Stimulated activated CD8-positive, alpha-beta memory T cell treated with anti-CD3 and anti-CD28 coated beads, Interleukin-7, amount 100 ng/mL, for 1 hour (primary cell): ENCODE results near the gene SLC25A48.
"Not testable (repeated sequence)": the region's sequence is repeated elsewhere in the genome, so short reads cannot be mapped to it uniquely, and the experiment has no call there.

ENCODE experiments used
- DNase-seq, 2 donors: peaks; one replicate each; pipeline ENCODE4 v3.0.0-alpha.2; 2020; ENCODE audit warnings: low read depth in 2 of 2

Gene SLC25A48

DNA sequence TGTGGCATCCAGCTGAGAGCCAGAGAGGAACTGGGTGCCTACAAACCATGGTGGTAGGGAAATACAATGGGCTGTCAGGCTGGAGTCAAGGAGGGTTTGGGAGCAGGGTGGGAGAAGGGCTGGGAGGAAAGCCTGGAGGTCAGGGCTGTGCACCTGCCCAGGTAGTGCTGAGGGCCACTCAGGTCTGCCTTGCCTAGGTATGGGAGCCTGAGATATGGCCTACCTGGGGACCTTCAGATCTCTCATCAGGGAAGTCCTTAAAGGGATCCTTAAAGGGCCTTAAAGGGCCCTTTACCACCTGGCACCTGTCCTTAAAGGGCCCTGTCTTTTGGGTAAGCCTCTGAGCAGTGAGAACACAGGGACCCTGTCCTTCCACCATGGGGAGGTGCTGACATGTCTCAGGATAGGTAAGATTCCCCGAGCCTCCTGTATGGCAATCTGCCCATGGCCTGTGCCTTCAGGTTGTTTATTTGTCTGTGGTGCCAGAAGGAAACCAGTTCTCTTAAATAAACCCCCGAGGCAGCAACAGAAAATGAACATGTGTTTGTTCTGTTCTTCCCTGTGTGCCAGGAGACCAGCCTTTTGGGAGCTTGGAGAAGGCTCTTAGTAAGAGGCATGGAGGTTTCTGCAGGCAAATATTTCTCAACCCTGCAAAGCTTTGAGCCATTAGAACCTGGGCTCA lies 23.3 kb downstream of the SLC25A48 start:
- DNase-seq, result no peak

DNA sequence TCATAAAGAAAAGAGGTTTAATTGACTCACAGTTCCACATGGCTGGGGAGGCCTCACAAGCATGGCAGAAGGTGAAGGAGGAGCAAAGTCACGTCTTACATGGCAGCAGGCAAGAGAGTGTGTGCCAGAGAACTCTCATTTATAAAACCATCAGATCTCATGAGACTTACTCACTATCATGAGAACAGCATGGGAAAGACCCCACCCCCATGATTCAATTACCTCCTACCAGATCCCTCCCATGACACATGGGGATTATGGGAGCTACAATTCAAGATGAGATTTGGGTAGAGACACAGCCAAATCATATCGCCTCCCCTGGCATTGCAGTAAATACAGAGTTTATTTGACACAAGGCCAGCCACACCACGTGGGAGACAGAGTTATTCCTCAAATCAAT lies 24.7 kb downstream of the SLC25A48 start:
- not testable (repeated sequence) for DNase-seq

DNA sequence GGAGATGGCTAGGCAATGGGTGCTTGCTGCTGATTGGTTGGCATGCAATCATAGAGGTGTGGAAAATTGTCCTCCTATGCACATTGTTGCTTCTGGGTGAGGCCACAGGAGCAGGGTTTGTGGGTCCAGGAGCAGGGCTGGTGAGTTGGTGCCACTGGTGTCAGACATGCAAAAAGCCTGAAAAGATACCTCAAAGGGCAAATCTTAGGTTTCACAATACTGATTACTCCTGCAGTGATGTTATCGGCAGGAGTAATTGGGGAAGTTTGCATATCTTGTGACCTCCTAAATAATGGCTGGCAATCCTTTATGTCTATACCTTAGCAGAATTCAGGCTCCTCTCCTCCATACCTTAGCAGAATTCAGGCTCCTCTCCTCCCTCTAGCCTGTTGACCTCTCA lies 25.2 kb downstream of the SLC25A48 start:
- DNase-seq, result no peak

DNA sequence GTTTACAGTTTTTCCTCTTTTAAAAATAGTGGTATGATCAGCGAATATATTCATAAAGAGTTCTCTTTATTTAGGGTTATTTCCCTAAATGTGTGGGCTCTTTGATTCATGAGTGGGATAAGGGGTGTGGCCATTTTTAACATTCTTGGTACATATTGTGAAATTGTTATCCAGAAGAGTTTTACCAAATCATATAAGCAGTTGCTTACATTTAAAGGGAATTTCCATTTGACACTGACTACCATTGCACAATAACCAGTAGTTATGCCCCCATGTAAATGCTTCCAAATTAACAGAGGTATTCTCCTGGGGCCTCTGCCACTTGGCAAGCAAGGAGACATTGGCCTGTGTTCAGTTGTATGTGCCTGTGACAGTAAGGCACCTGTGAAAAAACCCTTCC lies 27.2 kb downstream of the SLC25A48 start:
- DNase-seq, result no peak

- no peak for DNase-seq
Measured at GRCh38 chr5:135862086-135862485, 27.6 kb downstream of the SLC25A48 start.

DNA sequence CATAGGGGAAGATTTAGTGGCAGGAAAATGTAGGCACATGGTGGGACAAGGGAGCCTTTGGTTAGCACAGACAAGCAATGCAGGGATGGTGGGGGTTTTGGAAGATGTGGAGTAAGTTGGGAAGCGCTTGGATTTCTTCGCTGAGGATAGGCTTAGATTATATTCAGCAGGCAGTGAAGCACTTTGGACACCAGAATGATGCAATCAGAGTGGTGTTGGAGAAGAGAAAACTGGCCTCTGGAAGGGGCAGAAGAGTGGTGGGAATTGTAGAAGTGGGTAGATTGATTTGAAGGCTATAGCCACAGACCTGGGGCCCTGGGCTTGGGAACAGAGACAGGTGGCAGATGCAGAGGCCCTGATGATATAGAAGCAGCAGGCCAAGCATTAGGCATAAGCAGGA lies 28.3 kb downstream of the SLC25A48 start:
- no peak for DNase-seq

DNA sequence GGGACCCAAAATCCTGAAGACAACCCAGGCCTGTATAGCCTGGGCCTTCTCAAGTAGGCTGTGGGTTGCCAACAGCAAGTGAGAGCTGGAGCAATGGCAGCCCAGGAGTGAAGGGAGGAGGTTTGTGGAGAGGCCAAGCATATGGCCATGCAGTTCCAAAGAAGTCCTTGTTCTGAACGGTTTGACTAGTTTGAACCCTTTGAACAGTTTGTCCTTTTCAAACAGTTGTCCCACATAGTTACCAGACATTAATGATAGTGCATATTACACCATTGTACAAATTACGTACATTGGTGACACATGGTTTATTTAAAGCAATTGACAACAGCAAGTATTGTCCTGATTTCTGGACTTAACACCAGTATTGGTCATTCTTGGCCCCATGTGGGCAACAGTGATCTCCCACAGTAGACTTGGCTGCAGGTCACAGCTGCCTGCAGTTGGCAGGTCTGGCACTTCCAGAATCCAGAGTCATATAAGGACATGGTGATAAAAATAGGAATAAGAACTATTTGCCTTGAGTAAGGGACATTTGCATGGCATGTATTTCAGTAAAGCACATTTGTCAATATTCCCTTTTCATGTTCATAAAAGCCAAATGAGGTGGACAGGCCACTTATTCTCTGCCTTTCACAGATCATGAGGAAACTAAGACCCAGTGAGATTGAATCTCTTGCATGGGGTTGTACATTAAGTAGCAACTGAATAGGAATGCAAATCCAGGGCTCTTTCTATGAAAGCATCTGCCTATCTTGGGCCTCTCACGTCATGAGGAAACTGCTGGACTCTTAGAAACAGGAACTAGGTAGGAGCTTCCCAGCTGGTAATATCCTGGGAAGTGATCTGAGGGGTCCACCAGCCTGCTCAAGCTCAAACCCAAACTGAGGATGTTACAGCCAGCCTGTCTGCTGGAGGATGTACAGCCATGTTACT lies 30.3 kb downstream of the SLC25A48 start:
- DNase-seq, result no peak

GRCh38 chr5:135866016-135866415 lies 31.6 kb downstream of the SLC25A48 start:
- no peak for DNase-seq

DNA sequence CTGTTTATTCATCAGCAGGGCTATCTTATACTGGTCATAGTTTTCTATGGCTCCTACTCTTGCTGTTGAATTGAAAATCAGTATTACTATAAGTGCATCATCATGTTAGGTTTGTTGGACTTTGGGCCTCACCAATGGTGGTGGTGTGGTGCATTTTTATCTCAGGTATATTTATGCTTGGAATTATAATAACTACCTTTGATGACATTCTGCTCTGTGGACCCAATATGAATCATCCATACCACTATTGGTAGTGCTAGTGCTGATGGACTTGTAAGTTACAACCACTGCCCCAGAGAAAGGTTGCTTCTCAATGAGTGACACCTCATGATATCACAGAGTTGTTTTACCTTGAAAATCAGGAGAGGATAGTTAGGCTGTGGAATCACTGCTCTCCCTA lies 33.1 kb downstream of the SLC25A48 start:
- DNase-seq, result no peak

- no peak for DNase-seq
Measured at GRCh38 chr5:135868681-135869080, 34.2 kb downstream of the SLC25A48 start.

- DNase-seq, result no peak
Measured at GRCh38 chr5:135869276-135869675, 34.8 kb downstream of the SLC25A48 start.

DNA sequence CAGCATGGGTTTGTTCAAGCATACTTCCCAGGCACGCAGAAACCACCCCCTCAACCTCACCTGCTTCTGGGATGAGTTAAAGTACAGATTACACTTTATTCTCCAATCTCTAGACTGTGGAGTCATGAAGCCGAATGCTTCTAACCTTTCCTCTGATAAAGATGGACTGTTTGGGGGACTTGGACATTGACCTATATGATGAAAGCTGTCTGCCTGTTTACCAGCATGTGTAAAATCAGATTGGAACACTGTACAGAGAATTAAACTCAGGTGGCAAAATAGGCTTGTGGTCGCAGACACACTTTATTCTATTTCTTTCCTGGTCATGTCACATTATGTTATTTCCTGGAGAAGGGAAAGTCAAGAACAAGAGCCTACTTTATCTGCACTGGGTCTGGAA lies 35.5 kb downstream of the SLC25A48 start:
- DNase-seq, result no peak

DNA sequence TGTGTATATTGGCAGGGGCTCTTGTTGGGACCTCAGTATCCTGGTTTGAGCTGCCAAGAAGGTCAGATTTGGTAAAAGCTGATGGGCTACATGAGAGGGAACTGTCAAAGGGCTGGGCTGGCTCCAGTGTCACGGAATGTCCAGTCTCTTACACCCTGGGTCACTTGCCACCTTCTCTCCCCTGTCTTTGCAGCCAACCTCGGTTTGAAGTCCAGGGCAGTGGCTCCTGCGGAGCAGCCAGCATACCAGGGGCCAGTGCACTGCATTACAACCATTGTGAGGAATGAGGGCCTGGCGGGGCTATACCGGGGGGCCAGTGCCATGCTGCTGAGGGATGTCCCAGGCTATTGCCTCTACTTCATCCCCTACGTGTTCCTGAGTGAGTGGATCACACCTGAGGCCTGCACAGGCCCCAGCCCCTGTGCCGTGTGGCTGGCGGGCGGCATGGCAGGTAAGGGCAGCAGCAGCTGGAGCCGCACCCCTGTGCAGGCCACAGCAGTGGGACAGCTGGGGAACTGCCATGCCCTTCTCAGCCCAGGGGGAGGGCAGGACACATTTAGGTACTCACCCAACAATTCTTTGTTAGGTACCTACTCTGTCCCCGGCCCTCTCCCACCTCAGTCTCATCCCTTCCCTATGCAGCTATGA lies 36.9 kb downstream of the SLC25A48 start:
- no peak for DNase-seq

GRCh38 chr5:135873831-135874230 lies 39.4 kb downstream of the SLC25A48 start:
- DNase-seq, result no peak

DNA sequence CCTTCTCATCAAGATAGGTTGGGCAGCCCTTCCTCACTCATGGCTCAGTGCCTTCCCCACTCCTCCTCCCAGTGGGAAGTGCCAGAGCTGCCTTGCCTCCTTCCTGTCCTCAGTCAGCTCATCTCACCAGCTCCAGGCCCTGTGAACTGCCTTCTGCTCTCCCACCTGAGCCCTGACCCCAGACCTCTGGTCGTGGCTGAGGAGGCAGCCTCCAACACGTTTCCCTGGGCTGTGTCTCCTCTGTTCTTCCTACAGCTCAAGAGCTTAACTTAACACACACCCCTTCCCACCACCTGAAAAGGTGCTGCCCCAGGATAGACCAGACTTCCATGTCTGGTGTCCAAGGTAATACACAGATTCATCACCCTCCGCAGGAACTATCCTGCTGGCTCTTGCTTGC lies 40.0 kb downstream of the SLC25A48 start:
- DNase-seq, result no peak

GRCh38 chr5:135875567-135875966 lies 41.1 kb downstream of the SLC25A48 start:
- no peak for DNase-seq

DNA sequence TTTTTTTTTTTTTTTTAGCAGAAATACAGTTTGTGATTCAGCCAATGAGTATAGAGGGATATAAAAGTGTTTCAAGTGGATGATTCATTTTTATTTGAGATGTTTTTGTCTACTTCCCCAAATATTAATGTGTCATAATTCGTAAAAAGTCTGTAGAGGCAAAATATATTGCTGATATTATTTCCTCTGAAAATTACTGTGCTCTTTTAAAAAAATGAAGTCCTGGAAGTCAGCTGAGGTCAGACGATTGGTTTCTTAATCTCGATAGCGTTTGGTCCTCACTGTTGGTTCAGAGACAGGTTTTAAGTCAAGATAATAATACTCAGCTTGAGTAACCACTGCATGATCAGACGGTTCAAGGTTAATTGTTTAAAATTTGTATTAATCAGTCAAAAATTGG lies 41.7 kb downstream of the SLC25A48 start:
- DNase-seq, result no peak

DNA sequence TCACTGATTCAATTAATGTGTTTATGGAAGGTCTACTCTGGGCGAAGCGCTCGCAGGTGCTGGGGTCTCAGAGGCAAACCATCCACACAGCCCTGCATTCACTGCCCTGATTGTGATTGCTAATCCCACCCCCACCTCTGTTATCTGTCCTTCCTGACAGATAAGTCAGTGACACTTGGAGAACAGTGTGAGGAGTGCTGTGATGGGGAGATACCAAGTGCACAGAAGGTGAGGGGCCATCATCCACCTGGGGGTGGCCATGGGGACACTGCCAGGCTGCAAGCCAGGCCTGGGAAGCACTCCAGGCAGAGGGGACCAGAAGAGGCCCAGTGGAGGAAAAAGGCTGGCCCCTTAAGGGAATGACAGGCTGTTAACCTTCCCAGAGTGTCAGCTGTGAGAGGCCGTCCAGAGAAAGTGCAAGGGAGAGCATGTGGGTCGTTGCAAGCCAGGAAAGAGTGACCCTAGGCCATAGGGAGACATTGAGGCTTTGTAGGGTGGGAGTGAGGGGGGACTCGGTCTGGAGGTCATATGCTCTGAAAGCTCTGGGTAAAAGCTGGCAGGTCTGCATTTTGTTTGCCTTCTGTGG lies 43.2 kb downstream of the SLC25A48 start:
- no peak for DNase-seq

- no peak for DNase-seq
Measured at GRCh38 chr5:135878156-135878620, 43.7 kb downstream of the SLC25A48 start.

GRCh38 chr5:135879591-135879990 lies 45.1 kb downstream of the SLC25A48 start:
- no peak for DNase-seq

- DNase-seq, result no peak
Measured at GRCh38 chr5:135880278-135880677, 45.8 kb downstream of the SLC25A48 start.

- no peak for DNase-seq
Measured at GRCh38 chr5:135880801-135881200, 46.3 kb downstream of the SLC25A48 start.
